CD8-positive, alpha-beta memory T cell (primary cell): Measurements from ENCODE around the gene HPS1. TPM values are rescaled to one million over a fixed set of nuclear protein-coding genes. Genes with fewer than 3 reads are reported as not detected.

ENCODE experiments used
- CTCF ChIA-PET: fragments of 350-600 bp; sonication (Branson Sonifier 250); formaldehyde crosslinking; loops from one replicate; lab custom pipeline; 2021; ENCODE audit warnings: antibody characterized with exemption; lab: Charles Lee
- POLR2A ChIA-PET: fragments of 350-600 bp; sonication (Branson Sonifier 250); formaldehyde crosslinking; loops from one replicate; lab custom pipeline; 2021; ENCODE audit warnings: antibody characterized with exemption; lab: Charles Lee
- DNase-seq, 5 donors: peaks; one replicate each; pipeline versions ENCODE4 v3.0.0 to v3.0.0-alpha.2; 2020 to 2022; ENCODE audit warnings: mixed read lengths in 1 of 5
- H3K27ac ChIP-seq: one replicate; pipeline ENCODE4 v1.7.0; 2013; ENCODE audit warnings: low read depth, mild to moderate bottlenecking, low read length, moderate library complexity
- H3K27me3 ChIP-seq: 2 replicates; pipeline ENCODE4 v1.7.0; 2013; ENCODE audit warnings: low read length, mild to moderate bottlenecking; ENCODE audit not compliant: insufficient read depth, poor library complexity, severe bottlenecking
- H3K36me3 ChIP-seq: 2 replicates; pipeline ENCODE4 v1.7.0; 2013; ENCODE audit warnings: mild to moderate bottlenecking, low read length, moderate library complexity; ENCODE audit not compliant: insufficient read depth
- H3K4me1 ChIP-seq: 2 replicates; pipeline ENCODE4 v1.7.0; 2013; ENCODE audit warnings: mild to moderate bottlenecking, low read length, moderate library complexity; ENCODE audit not compliant: insufficient read depth
- H3K4me3 ChIP-seq: 2 replicates; pipeline ENCODE4 v1.7.0; 2013; ENCODE audit warnings: mild to moderate bottlenecking, low read length
- H3K9me3 ChIP-seq: 2 replicates; pipeline ENCODE4 v1.7.0; 2013; ENCODE audit warnings: mild to moderate bottlenecking, low read length
- H3K27ac Mint-ChIP-seq, 8 donors: one replicate each; pipeline ENCODE4 v1.8.0; 2020 to 2021; ENCODE audit warnings: mixed read lengths in 8 of 8, mild to moderate bottlenecking in 6 of 8, inconsistent platforms in 3 of 8, moderate library complexity in 3 of 8
- H3K27me3 Mint-ChIP-seq, 2 donors: one replicate each; pipeline ENCODE4 v1.8.0; 2020 to 2021; ENCODE audit warnings: mixed read lengths in 2 of 2, mild to moderate bottlenecking in 1 of 2, moderate library complexity in 1 of 2
- H3K36me3 Mint-ChIP-seq, 3 donors: one replicate each; pipeline ENCODE4 v1.8.0; 2020 to 2021; ENCODE audit warnings: mixed read lengths in 3 of 3, inconsistent platforms in 1 of 3, mild to moderate bottlenecking in 1 of 3
- H3K4me1 Mint-ChIP-seq, 3 donors: one replicate each; pipeline ENCODE4 v1.8.0; 2020 to 2021; ENCODE audit warnings: mixed read lengths in 3 of 3, inconsistent platforms in 1 of 3, mild to moderate bottlenecking in 1 of 3
- H3K4me3 Mint-ChIP-seq, 7 donors: one replicate each; pipeline ENCODE4 v1.8.0; 2020 to 2021; ENCODE audit warnings: mixed read lengths in 7 of 7, mild to moderate bottlenecking in 6 of 7, moderate library complexity in 4 of 7, inconsistent platforms in 2 of 7
- H3K9me3 Mint-ChIP-seq, 5 donors: one replicate each; pipeline ENCODE4 v1.8.0; 2020 to 2022; ENCODE audit warnings: mixed read lengths in 5 of 5, mild to moderate bottlenecking in 3 of 5, moderate library complexity in 2 of 5, inconsistent platforms in 1 of 5
- polyA plus RNA-seq: library from polyadenylated mRNA; unstranded; fragments of 300-500 nt; fragmentation: Illumina TruSeq; gene quantifications from one replicate; pipeline ENCODE4 v1.2.3, GENCODE V29; 2021
- total RNA-seq, 2 experiments: library from RNA; stranded (reverse); gene quantifications; one replicate each; pipeline ENCODE4 v1.2.3, GENCODE V29; 2021

HPS1 gene
- total and polyA plus RNA-seq, 3 experiments from 2014 or later = 50.5 to 89.8 (median 58.3) TPM

GRCh38 chr10:98469001-98469931 lies 22.5 kb upstream of the HPS1 start:
- no peak for DNase-seq
- ChIA-PET CTCF (interaction anchor here (1.4 to 3.0 kb wide), 5 partner anchors 9 to 967 kb away, joined by 3 to 25 read pairs (median 12); no protein-coding TSS in a partner anchor), POLR2A (no interaction called here)
- H3K4me1 Mint-ChIP-seq = peaks cover 8 to 15% (median 10%) of the 10 kb centered on the region in 3 donors
- H3K36me3 ChIP-seq = no peaks in the 10 kb centered on the region
- H3K4me1 ChIP-seq = no peaks in the 10 kb centered on the region
- no peak overlapping the region for H3K27ac ChIP-seq
- H3K36me3 Mint-ChIP-seq = peaks cover 0 to 2% (median 0%) of the 10 kb centered on the region in 3 donors
- H3K4me3 ChIP-seq = no peak overlapping the region
- H3K4me3 Mint-ChIP-seq = peak overlapping the region in 6 of 7 donors; percentile 78 to 99 (median 84)
- no peaks in the 10 kb centered on the region for H3K9me3 Mint-ChIP-seq
- H3K27me3 Mint-ChIP-seq = peaks cover 0 to 4% of the 10 kb centered on the region in 2 donors
- no peaks in the 10 kb centered on the region for H3K27me3 ChIP-seq
- H3K27ac Mint-ChIP-seq = peak overlapping the region in 1 of 8 donors; percentile 7
- no peaks in the 10 kb centered on the region for H3K9me3 ChIP-seq

GRCh38 chr10:98467506-98468318 lies 21.0 kb upstream of the HPS1 start:
- H3K27ac ChIP-seq = no peak overlapping the region

GRCh38 chr10:98466861-98467505 lies 20.2 kb upstream of the HPS1 start:
- H3K4me3 Mint-ChIP-seq = peak overlapping the region; percentile 90 to 99 (median 97)
- H3K4me1 ChIP-seq = no peaks in the 10 kb centered on the region
- H3K27ac Mint-ChIP-seq = peak overlapping the region in 4 of 8 donors; percentile 37 to 95 (median 85)
- H3K9me3 Mint-ChIP-seq = no peaks in the 10 kb centered on the region
- no peak overlapping the region for H3K27ac ChIP-seq
- H3K27me3 Mint-ChIP-seq = peaks cover 5% of the 10 kb centered on the region in 2 donors
- no peaks in the 10 kb centered on the region for H3K36me3 ChIP-seq
- H3K27me3 ChIP-seq = no peaks in the 10 kb centered on the region
- H3K4me3 ChIP-seq = no peak overlapping the region
- ChIA-PET POLR2A (interaction anchor here (0.6 kb wide), 1 partner anchor 785 kb away, joined by 3 read pairs; no protein-coding TSS in a partner anchor), CTCF (interaction anchor here (0.6 to 3.0 kb wide), 20 partner anchors 9 to 969 kb away, joined by 3 to 25 read pairs (median 6); partner anchors contain the start of gene HPS1)
- DNase-seq = no peak
- peaks cover 0 to 4% (median 2%) of the 10 kb centered on the region in 3 donors for H3K36me3 Mint-ChIP-seq
- peaks cover 5 to 11% (median 9%) of the 10 kb centered on the region in 3 donors for H3K4me1 Mint-ChIP-seq
- H3K9me3 ChIP-seq = no peaks in the 10 kb centered on the region

More at GRCh38 chr10:98467506-98468318, 21.0 kb upstream of the HPS1 start:
- no peaks in the 10 kb centered on the region for H3K27me3 ChIP-seq
- Mint-ChIP-seq H3K4me3 (peak overlapping the region; percentile 90 to 99 (median 97)), H3K27ac (peak overlapping the region in 7 of 8 donors; percentile 86 to 98 (median 94)), H3K36me3 (peaks cover 0 to 2% (median under 1%) of the 10 kb centered on the region in 3 donors), H3K27me3 (peaks cover 4 to 5% of the 10 kb centered on the region in 2 donors), H3K9me3 (no peaks in the 10 kb centered on the region), H3K4me1 (peaks cover 5 to 11% (median 9%) of the 10 kb centered on the region in 3 donors)
- peak; percentile 41 to 76 (median 63) for DNase-seq
- ChIA-PET POLR2A (no interaction called here), CTCF (interaction anchor here (0.6 to 3.0 kb wide), 23 partner anchors 9 to 968 kb away, joined by 3 to 25 read pairs (median 5); partner anchors contain the start of gene HPS1)
- H3K4me3 ChIP-seq = peak overlapping the region; percentile 76
- no peaks in the 10 kb centered on the region for H3K4me1 ChIP-seq
- H3K36me3 ChIP-seq = no peaks in the 10 kb centered on the region
- H3K9me3 ChIP-seq = no peaks in the 10 kb centered on the region

- no peaks in the 10 kb centered on the region for H3K4me1 ChIP-seq
- peaks cover 5% of the 10 kb centered on the region in 2 donors for H3K27me3 Mint-ChIP-seq
- H3K27ac ChIP-seq = no peak overlapping the region
- ChIA-PET POLR2A (no interaction called here), CTCF (interaction anchor here (1.0 to 2.5 kb wide), 3 partner anchors 10 to 781 kb away, joined by 3 to 15 read pairs (median 4); no protein-coding TSS in a partner anchor)
- H3K27ac Mint-ChIP-seq = no peak overlapping the region
- DNase-seq = no peak
- no peaks in the 10 kb centered on the region for H3K36me3 ChIP-seq
- H3K9me3 ChIP-seq = no peaks in the 10 kb centered on the region
- H3K4me3 Mint-ChIP-seq = no peak overlapping the region
- no peaks in the 10 kb centered on the region for H3K27me3 ChIP-seq
- peaks cover 0 to 4% (median 2%) of the 10 kb centered on the region in 3 donors for H3K36me3 Mint-ChIP-seq
- no peaks in the 10 kb centered on the region for H3K9me3 Mint-ChIP-seq
- no peak overlapping the region for H3K4me3 ChIP-seq
- H3K4me1 Mint-ChIP-seq = peaks cover 5 to 11% (median 9%) of the 10 kb centered on the region in 3 donors
Measured at GRCh38 chr10:98465866-98466265, 19.1 kb upstream of the HPS1 start.

DNA sequence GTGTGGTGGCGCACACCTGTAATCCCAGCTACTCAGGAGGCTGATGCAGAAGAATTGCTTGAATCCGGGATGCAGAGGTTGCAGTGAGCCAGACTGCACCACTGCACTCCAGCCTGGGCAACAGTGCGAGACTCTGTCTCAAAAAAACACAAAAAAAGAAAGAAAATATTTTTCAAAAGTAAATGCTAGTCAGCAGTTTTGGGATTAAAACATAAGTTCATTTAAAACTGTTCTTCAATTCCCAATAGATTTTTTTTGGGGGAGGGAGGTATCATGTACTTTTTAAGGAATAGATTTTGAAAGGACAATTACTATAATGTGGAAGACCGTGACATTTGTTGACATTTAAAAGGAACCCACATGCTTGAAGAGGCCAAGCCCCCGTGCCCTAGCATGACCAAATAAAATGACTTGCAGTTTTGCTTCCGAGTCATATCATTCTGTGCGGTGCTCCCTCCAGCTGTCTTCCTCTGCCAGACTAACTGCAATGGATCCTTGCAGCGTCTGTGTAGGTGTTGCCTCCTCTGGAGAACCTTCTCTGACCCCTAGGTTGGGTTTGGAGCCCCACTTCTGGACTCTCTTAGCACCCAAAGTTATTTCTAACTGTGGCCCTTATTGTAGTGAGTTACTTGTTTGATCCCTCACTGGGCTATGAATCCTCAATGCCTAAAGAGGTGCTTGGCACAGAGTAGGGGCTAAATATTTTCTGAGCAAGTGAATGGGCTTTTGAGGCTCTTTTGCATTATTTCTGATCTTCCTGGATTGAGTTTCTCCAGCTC lies 17.4 kb upstream of the HPS1 start:
- Mint-ChIP-seq H3K9me3 (no peaks in the 10 kb centered on the region), H3K4me3 (no peak overlapping the region), H3K27ac (no peak overlapping the region), H3K4me1 (peaks cover 5 to 11% (median 9%) of the 10 kb centered on the region in 3 donors), H3K36me3 (peaks cover 0 to 4% (median 2%) of the 10 kb centered on the region in 3 donors), H3K27me3 (peaks cover 7% of the 10 kb centered on the region in 2 donors)
- H3K27ac ChIP-seq = no peak overlapping the region
- no peak overlapping the region for H3K4me3 ChIP-seq
- H3K4me1 ChIP-seq = no peaks in the 10 kb centered on the region
- no peaks in the 10 kb centered on the region for H3K9me3 ChIP-seq
- no peaks in the 10 kb centered on the region for H3K36me3 ChIP-seq
- no peak for DNase-seq
- ChIA-PET POLR2A (no interaction called here), CTCF (interaction anchor here (1.5 kb wide), 1 partner anchor 38 kb away, joined by 3 read pairs; no protein-coding TSS in a partner anchor)
- H3K27me3 ChIP-seq = no peaks in the 10 kb centered on the region

GRCh38 chr10:98463016-98463415 lies 16.3 kb upstream of the HPS1 start:
- Histone ChIP-seq H3K9me3 (no peaks in the 10 kb centered on the region), H3K36me3 (no peaks in the 10 kb centered on the region), H3K27me3 (no peaks in the 10 kb centered on the region), H3K27ac (no peak overlapping the region), H3K4me1 (no peaks in the 10 kb centered on the region), H3K4me3 (no peak overlapping the region)
- no peak for DNase-seq
- ChIA-PET POLR2A (no interaction called here), CTCF (no interaction called here)
- no peaks in the 10 kb centered on the region for H3K9me3 Mint-ChIP-seq
- peaks cover 0 to 5% (median 4%) of the 10 kb centered on the region in 3 donors for H3K4me1 Mint-ChIP-seq
- H3K27me3 Mint-ChIP-seq = peaks cover 10 to 16% of the 10 kb centered on the region in 2 donors
- H3K4me3 Mint-ChIP-seq = no peak overlapping the region
- peaks cover 0 to 4% (median 2%) of the 10 kb centered on the region in 3 donors for H3K36me3 Mint-ChIP-seq
- no peak overlapping the region for H3K27ac Mint-ChIP-seq

GRCh38 chr10:98461500-98461842 lies 14.7 kb upstream of the HPS1 start:
- peak overlapping the region; percentile 47 for H3K27ac ChIP-seq
- H3K27me3 Mint-ChIP-seq = peaks cover 6 to 23% of the 10 kb centered on the region in 2 donors
- CTCF ChIA-PET = no interaction called here
- no peak overlapping the region for H3K27ac Mint-ChIP-seq
- H3K27me3 ChIP-seq = no peaks in the 10 kb centered on the region
- H3K4me3 ChIP-seq = no peak overlapping the region
- no peak overlapping the region for H3K4me3 Mint-ChIP-seq
- no peak for DNase-seq
- H3K36me3 Mint-ChIP-seq = peaks cover 0 to 4% (median 0%) of the 10 kb centered on the region in 3 donors
- POLR2A ChIA-PET = no interaction called here
- H3K9me3 ChIP-seq = no peaks in the 10 kb centered on the region
- H3K9me3 Mint-ChIP-seq = no peaks in the 10 kb centered on the region
- no peaks in the 10 kb centered on the region for H3K4me1 Mint-ChIP-seq
- no peaks in the 10 kb centered on the region for H3K36me3 ChIP-seq
- H3K4me1 ChIP-seq = no peaks in the 10 kb centered on the region
